H1 (cell line): Measurements from ENCODE around the gene PTGIR. TPM values are rescaled to one million over a fixed set of nuclear protein-coding genes. Genes with fewer than 3 reads are reported as not detected.

ENCODE experiments used
- CTCF ChIA-PET: fragments of 300-600 bp; sonication (Branson Sonifier 250); formaldehyde crosslinking; loops from one replicate; lab custom pipeline; 2021; ENCODE audit not compliant: partially characterized antibody; lab: Charles Lee
- POLR2A ChIA-PET: fragments of 300-600 bp; sonication (Branson Sonifier 250); formaldehyde crosslinking; loops from one replicate; lab custom pipeline; 2021; ENCODE audit warnings: inconsistent platforms; ENCODE audit not compliant: partially characterized antibody; lab: Charles Lee
- DNase-seq, 2 experiments: peaks; one replicate each; pipeline versions ENCODE4 v3.0.0 to v3.0.0-alpha.2; 2010 to 2022; ENCODE audit warnings: low spot score in 2 of 2, low read depth in 1 of 2, mixed read lengths in 1 of 2
- FAIRE-seq: peaks from 2 replicates; lab custom pipeline; 2011; peaks lifted over from hg19 to GRCh38; lab: Jason Lieb, UNC
- H2AFZ ChIP-seq: 2 replicates; pipeline ENCODE4 v1.8.1; 2012; ENCODE audit warnings: low read length, inconsistent platforms
- H2AK5ac ChIP-seq: 2 replicates; pipeline ENCODE4 v1.6.1; 2013; ENCODE audit warnings: low read depth, low read length
- H2BK120ac ChIP-seq: replicated peaks from 2 replicates; pipeline ENCODE3; 2013; ENCODE audit warnings: low read depth, low read length, inconsistent platforms
- H2BK12ac ChIP-seq: 2 replicates; pipeline ENCODE4 v1.6.1; 2013; ENCODE audit warnings: low read depth, low read length
- H2BK15ac ChIP-seq: 2 replicates; pipeline ENCODE4 v1.6.1; 2013; ENCODE audit warnings: low read length
- H2BK20ac ChIP-seq: 2 replicates; pipeline ENCODE4 v1.6.1; 2013; ENCODE audit warnings: low read length
- H2BK5ac ChIP-seq: 2 replicates; pipeline ENCODE4 v1.6.1; 2013; ENCODE audit warnings: low read depth, low read length
- H3K14ac ChIP-seq: 2 replicates; pipeline ENCODE4 v1.6.1; 2013; ENCODE audit warnings: inconsistent platforms; ENCODE audit not compliant: insufficient read length
- H3K18ac ChIP-seq: 2 replicates; pipeline ENCODE4 v1.6.1; 2013; ENCODE audit warnings: low read length; ENCODE audit errors: extremely low read depth
- H3K23ac ChIP-seq: 2 replicates; pipeline ENCODE4 v1.6.1; 2013; ENCODE audit warnings: inconsistent platforms; ENCODE audit not compliant: insufficient read length
- H3K23me2 ChIP-seq: 2 replicates; pipeline ENCODE4 v1.6.1; 2013; ENCODE audit warnings: low read depth, low read length
- H3K27ac ChIP-seq: 2 replicates; pipeline ENCODE4 v1.6.1; 2011; ENCODE audit warnings: low read depth, low read length, inconsistent platforms
- H3K27me3 ChIP-seq, 4 experiments: replicated peaks in 1 of 4; 1 replicate in 1 of 4; 2 replicates in 3 of 4; pipeline versions ENCODE4 v1.6.1 to v1.8.1; 2011 to 2013; ENCODE audit warnings: low read length in 3 of 4, mild to moderate bottlenecking in 3 of 4, inconsistent platforms in 2 of 4, mixed read lengths in 2 of 4, moderate library complexity in 1 of 4; ENCODE audit not compliant: control insufficient read depth in 3 of 4, insufficient read depth in 3 of 4; ENCODE audit errors: extremely low read depth in 1 of 4
- H3K36me3 ChIP-seq, 4 experiments: 2 replicates each; pipeline versions ENCODE4 v1.6.1 to v1.8.1; 2011 to 2013; ENCODE audit warnings: mild to moderate bottlenecking in 4 of 4, low read length in 3 of 4, moderate library complexity in 2 of 4, control low read depth in 1 of 4, inconsistent platforms in 1 of 4; ENCODE audit not compliant: insufficient read depth in 4 of 4, control insufficient read depth in 2 of 4
- H3K4ac ChIP-seq: replicated peaks from 2 replicates; pipeline ENCODE3; 2013; ENCODE audit warnings: low read length, low read depth, mixed read lengths, inconsistent platforms; ENCODE audit not compliant: insufficient read length
- H3K4me1 ChIP-seq, 4 experiments: replicated peaks in 1 of 4; 1 replicate in 1 of 4; 2 replicates in 3 of 4; pipeline versions ENCODE4 v1.6.1 to v1.8.1; 2011 to 2013; ENCODE audit warnings: low read length in 3 of 4, inconsistent platforms in 2 of 4, mixed read lengths in 1 of 4; ENCODE audit not compliant: insufficient read depth in 4 of 4, control insufficient read depth in 3 of 4
- H3K4me2 ChIP-seq, 2 experiments: 2 replicates each; pipeline versions ENCODE4 v1.6.1 to v1.8.1; 2011 to 2013; ENCODE audit warnings: low read depth in 2 of 2, low read length in 2 of 2, control low read depth in 1 of 2, inconsistent platforms in 1 of 2, mild to moderate bottlenecking in 1 of 2; ENCODE audit not compliant: insufficient read depth in 1 of 2
- H3K4me3 ChIP-seq, 4 experiments: fragments of 200-600, 300-600 bp in 1 of 4; sonication (generic), shearing (Covaris generic), sonication (Bioruptor Twin) in 1 of 4; 2 replicates each; pipeline versions ENCODE4 v1.5.1 to v1.8.1; 2011 to 2016; ENCODE audit warnings: low read length in 4 of 4, low read depth in 3 of 4, control low read depth in 2 of 4, inconsistent platforms in 2 of 4, mild to moderate bottlenecking in 2 of 4, mixed read lengths in 1 of 4, moderate library complexity in 1 of 4; ENCODE audit not compliant: insufficient read depth in 2 of 4; ENCODE audit errors: extremely low read depth in 1 of 4
- H3K56ac ChIP-seq: replicated peaks from 2 replicates; pipeline ENCODE3; 2013; ENCODE audit warnings: low read depth, mild to moderate bottlenecking, mixed read lengths, low read length, inconsistent platforms; ENCODE audit not compliant: insufficient read length
- H3K79me1 ChIP-seq: 2 replicates; pipeline ENCODE4 v1.6.1; 2013; ENCODE audit warnings: low read depth, low read length, control low read depth
- H3K79me2 ChIP-seq, 2 experiments: 2 replicates each; pipeline versions ENCODE4 v1.6.1 to v1.8.1; 2012 to 2013; ENCODE audit warnings: low read length in 2 of 2, mild to moderate bottlenecking in 2 of 2, inconsistent platforms in 1 of 2; ENCODE audit not compliant: insufficient read depth in 2 of 2, control insufficient read depth in 1 of 2
- H3K9ac ChIP-seq, 4 experiments: replicated peaks in 1 of 4; 1 replicate in 1 of 4; 2 replicates in 3 of 4; pipeline versions ENCODE4 v1.6.1 to v1.8.1; 2011 to 2013; ENCODE audit warnings: low read depth in 3 of 4, low read length in 3 of 4, control low read depth in 2 of 4, mild to moderate bottlenecking in 2 of 4, moderate library complexity in 2 of 4, inconsistent platforms in 1 of 4; ENCODE audit errors: extremely low read depth in 1 of 4
- H3K9me3 ChIP-seq, 2 experiments: 2 replicates each; pipeline versions ENCODE4 v1.6.1 to v1.8.1; 2012 to 2013; ENCODE audit warnings: mild to moderate bottlenecking in 2 of 2, moderate library complexity in 2 of 2, control low read depth in 1 of 2, inconsistent platforms in 1 of 2, low read depth in 1 of 2, low read length in 1 of 2, mixed read lengths in 1 of 2; ENCODE audit not compliant: insufficient read depth in 2 of 2
- H4K20me1 ChIP-seq, 2 experiments: replicated peaks in 1 of 2; 2 replicates each; pipeline versions ENCODE3 to v1.8.1; 2011 to 2013; ENCODE audit warnings: inconsistent platforms in 2 of 2, low read length in 2 of 2, mild to moderate bottlenecking in 1 of 2; ENCODE audit not compliant: insufficient read depth in 2 of 2, control insufficient read depth in 1 of 2
- H4K5ac ChIP-seq: 2 replicates; pipeline ENCODE4 v1.6.1; 2013; ENCODE audit warnings: low read length, low read depth, mixed read lengths, inconsistent platforms; ENCODE audit not compliant: insufficient read length
- H4K8ac ChIP-seq: 2 replicates; pipeline ENCODE4 v1.8.0; 2013; ENCODE audit warnings: mild to moderate bottlenecking, moderate library complexity, low read length, inconsistent platforms; ENCODE audit not compliant: insufficient read depth; ENCODE audit errors: extremely low read depth
- H4K91ac ChIP-seq: replicated peaks from 2 replicates; pipeline ENCODE3; 2013; ENCODE audit warnings: low read length, mixed read lengths, inconsistent platforms; ENCODE audit not compliant: insufficient read length
- BACH1 ChIP-seq: IDR thresholded peaks from 2 replicates; pipeline ENCODE4 v1.6.1; 2012; ENCODE audit warnings: low read length, improper control_type of control experiment
- BRCA1 ChIP-seq: IDR thresholded peaks from 2 replicates; pipeline ENCODE4 v1.6.1; 2012; ENCODE audit warnings: low read depth, low read length, improper control_type of control experiment
- CHD2 ChIP-seq: IDR thresholded peaks from 2 replicates; pipeline ENCODE4 v1.6.1; 2012; ENCODE audit warnings: low read length, improper control_type of control experiment
- EZH2 ChIP-seq: fragments of 200-600 bp; sonication (generic); IDR thresholded peaks from 2 replicates; pipeline ENCODE4 v1.7.1; 2012; ENCODE audit warnings: low read depth, mild to moderate bottlenecking, moderate library complexity, low read length, inconsistent platforms; ENCODE audit not compliant: severe bottlenecking
- JUN ChIP-seq: IDR thresholded peaks from 2 replicates; pipeline ENCODE4 v1.6.1; 2011; ENCODE audit warnings: low read depth, mild to moderate bottlenecking, improper control_type of control experiment, low read length
- TEAD4 ChIP-seq: IDR thresholded peaks from 2 replicates; pipeline ENCODE4 v1.6.1; 2012; ENCODE audit warnings: low read depth, low read length, inconsistent platforms, mixed read lengths
- WGBS, 2 experiments: shearing (Covaris generic) in 1 of 2; methylation state at CpG; one replicate each; pipeline versions ENCODE4 v1.1.6 to v1.1.7; 2013 to 2015; ENCODE audit warnings: low lambda C conversion rate in 2 of 2, mixed read lengths in 2 of 2, inconsistent platforms in 1 of 2, low coverage in 1 of 2, missing lambda C conversion rate in 1 of 2; ENCODE audit not compliant: insufficient replicate concordance in 2 of 2, insufficient coverage in 1 of 2, insufficient read length in 1 of 2; ENCODE audit errors: extremely low coverage in 1 of 2, missing lambda C conversion rate in 1 of 2; 5-methylcytosine and 5-hydroxymethylcytosine counted together
- polyA plus RNA-seq, 7 experiments: library from polyadenylated mRNA; depleted of rRNA in 3 of 7; stranded (reverse) in 5 of 7; unstranded in 2 of 7; fragments of >200 nt in 5 of 7; fragments of 200-250 nt in 2 of 7; gene quantifications; 1 replicate in 5 of 7; 2 replicates in 1 of 7; 4 replicates in 1 of 7; pipeline versions ENCODE4 v1.2.1 to v1.2.3, GENCODE V29; 2011 to 2013; ENCODE audit warnings: missing spikeins in 2 of 7, mixed read lengths in 2 of 7
- total RNA-seq: library from RNA; stranded (reverse); fragmentation: NEBNext Ultra II Directional; extraction: Animal tissue kit (Norgen Biotek cat#: 25700); gene quantifications from 2 replicates; pipeline ENCODE4 v1.2.1, GENCODE V29; 2021

Gene PTGIR
- total and polyA plus RNA-seq, 2 of the 8 experiments (the other 6 are each of a cell fraction or from before 2014, with no cell fraction given): 0.15 TPM; not detected in 1

DNA sequence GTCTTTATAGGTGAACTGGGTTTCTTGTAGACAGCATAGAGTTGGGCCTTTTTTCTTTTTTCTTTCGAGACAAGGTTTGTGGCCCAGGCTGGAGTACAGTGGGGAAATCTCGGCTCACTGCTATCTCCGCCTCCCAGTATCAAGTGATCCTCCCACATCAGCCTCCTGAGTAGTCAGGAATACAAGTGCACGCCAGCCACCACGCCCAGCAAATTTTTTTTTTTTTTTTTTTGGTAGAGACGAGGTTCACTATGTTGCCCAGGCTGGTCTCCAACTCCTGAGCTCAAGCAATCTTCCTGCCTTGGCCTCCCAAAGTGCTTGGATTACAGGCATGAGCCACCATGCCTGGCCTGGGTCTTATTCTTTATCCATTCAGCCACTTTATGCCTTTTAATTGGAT, 28.9 kb downstream of the PTGIR start:
- ChIA-PET CTCF (interaction anchor here (0.6 to 1.9 kb wide), 5 partner anchors 16 to 1977 kb away, joined by 3 to 8 read pairs (median 4); no protein-coding TSS in a partner anchor), POLR2A (interaction anchor here (1.1 kb wide), 1 partner anchor 133 kb away, joined by 3 read pairs; no protein-coding TSS in a partner anchor)
- no peaks in the 10 kb centered on the region for H3K4me1 ChIP-seq
- no peaks in the 10 kb centered on the region for H3K9me3 ChIP-seq
- H3K18ac ChIP-seq: no peak overlapping the region
- no peak overlapping the region for H3K4me3 ChIP-seq
- no peak for DNase-seq
- H2AFZ ChIP-seq: no peak overlapping the region
- no peak overlapping the region for H4K91ac ChIP-seq
- H2BK5ac ChIP-seq: no peak overlapping the region
- peaks cover 3% of the 10 kb centered on the region; the same call in 1 of the 2 replicates for H3K23me2 ChIP-seq
- no peak overlapping the region for H3K27ac ChIP-seq
- no peak overlapping the region for H2BK12ac ChIP-seq
- WGBS, 2 experiments: 76% methylated on average over 6 of the region's 6 CpGs; no CpG with 5 or more reads in 1 of the 2 experiments
- no peak overlapping the region for H3K9ac ChIP-seq
- H3K36me3 ChIP-seq: no peaks in the 10 kb centered on the region
- H2BK120ac ChIP-seq: no peak overlapping the region
- H3K4ac ChIP-seq: no peak overlapping the region
- no peak overlapping the region for H4K5ac ChIP-seq
- TF ChIP-seq CHD2: no peak
- no peak for TF ChIP-seq BRCA1
- no peak for TF ChIP-seq EZH2
- TF ChIP-seq BACH1: no peak
- TF ChIP-seq TEAD4: no peak
- no peak for TF ChIP-seq JUN
- no peak overlapping the region for H2BK20ac ChIP-seq
- H3K79me2 ChIP-seq: no peaks in the 10 kb centered on the region
- no peak overlapping the region for H3K23ac ChIP-seq
- no peak overlapping the region for H3K4me2 ChIP-seq
- H3K27me3 ChIP-seq: no peaks in the 10 kb centered on the region
- FAIRE-seq: no peak
- H3K14ac ChIP-seq: no peak overlapping the region
- H2BK15ac ChIP-seq: no peak overlapping the region
- no peak overlapping the region for H2AK5ac ChIP-seq
- H4K8ac ChIP-seq: no peak overlapping the region
- no peak overlapping the region for H3K56ac ChIP-seq
- H3K79me1 ChIP-seq: no peaks in the 10 kb centered on the region
- H4K20me1 ChIP-seq: no peaks in the 10 kb centered on the region
